HepG2 (cell line): ENCODE results near the gene TMEM125. TPM values are rescaled to one million over a fixed set of nuclear protein-coding genes. Genes with fewer than 3 reads are reported as not detected.

ENCODE experiments used
- ATAC-seq: fragments of 200-7000 bp; cut with Tn5 transposase; 3 replicates; pipeline ENCODE4 v1.9.1; 2020; ENCODE audit warnings: mild to moderate bottlenecking, moderate library complexity
- BruUV-seq: library from RNA; stranded (reverse); fragments of 400-500 nt; replicated peaks from 2 replicates; lab custom pipeline; 2021; lab: Mats Ljungman, UMichigan
- CTCF ChIA-PET: fragments of 300-600 bp; formaldehyde crosslinking; extraction: SDS; loops from one replicate; lab custom pipeline; 2021; ENCODE audit warnings: low total read pairs, inconsistent platforms, low intra/inter-chr PET ratio; lab: Yijun Ruan, JAX
- POLR2A ChIA-PET: fragments of 350-600 bp; sonication (Branson Sonifier 250); formaldehyde crosslinking; loops from one replicate; lab custom pipeline; 2020; ENCODE audit warnings: antibody characterized with exemption, inconsistent platforms; lab: Yijun Ruan, JAX
- DNase-seq: peaks from one replicate; pipeline ENCODE4 v3.0.0-alpha.2; 2015; ENCODE audit warnings: low spot score
- FAIRE-seq: peaks from 3 replicates; lab custom pipeline; 2011; peaks lifted over from hg19 to GRCh38; lab: Jason Lieb, UNC
- H2AFZ ChIP-seq: one replicate; pipeline ENCODE4 v1.6.1; 2011; ENCODE audit warnings: low read length, inconsistent platforms
- H3K27ac ChIP-seq: fragments of 300-600 bp; 3 replicates; pipeline ENCODE4 v1.8.0; 2011; ENCODE audit warnings: mixed run types, mild to moderate bottlenecking, mixed read lengths, low read length, inconsistent platforms; ENCODE audit not compliant: insufficient read depth; ENCODE audit errors: extremely low read length
- H3K27me3 ChIP-seq, 2 experiments: fragments of 200-600 bp in 1 of 2; 2 replicates in 1 of 2; 3 replicates in 1 of 2; pipeline versions ENCODE4 v1.6.0 to v1.8.0; 2011; ENCODE audit warnings: low read length in 2 of 2, mild to moderate bottlenecking in 2 of 2, moderate library complexity in 2 of 2, inconsistent platforms in 1 of 2; ENCODE audit not compliant: insufficient read depth in 2 of 2, control insufficient read depth in 1 of 2
- H3K36me3 ChIP-seq, 2 experiments: fragments of 200-600 bp in 1 of 2; replicated peaks in 1 of 2; 2 replicates in 1 of 2; 3 replicates in 1 of 2; pipeline versions ENCODE4 v1.5.1 to v1.8.0; 2011; ENCODE audit warnings: low read length in 2 of 2, inconsistent platforms in 1 of 2; ENCODE audit not compliant: insufficient read depth in 2 of 2, control insufficient read depth in 1 of 2
- H3K4me1 ChIP-seq: 2 replicates; pipeline ENCODE4 v1.5.1; 2012; ENCODE audit warnings: low read length, inconsistent platforms; ENCODE audit not compliant: insufficient read depth
- H3K4me2 ChIP-seq: 2 replicates; pipeline ENCODE4 v1.6.0; 2011; ENCODE audit warnings: low read depth, low read length, inconsistent platforms
- H3K4me3 ChIP-seq, 3 experiments: fragments of 200-600 bp in 1 of 3; sonication (generic), shearing (Covaris generic) in 1 of 3; replicated peaks in 1 of 3; 2 replicates each; pipeline ENCODE4 v1.5.1; 2011 to 2016; ENCODE audit warnings: low read length in 3 of 3, inconsistent platforms in 2 of 3, low read depth in 2 of 3, mild to moderate bottlenecking in 2 of 3, control low read depth in 1 of 3, mixed read lengths in 1 of 3; ENCODE audit not compliant: insufficient read depth in 1 of 3
- H3K79me2 ChIP-seq: one replicate; pipeline ENCODE4 v1.6.1; 2011; ENCODE audit warnings: low read length, inconsistent platforms; ENCODE audit not compliant: insufficient read depth
- H3K9ac ChIP-seq: 2 replicates; pipeline ENCODE4 v1.6.0; 2011; ENCODE audit warnings: mild to moderate bottlenecking, low read depth, low read length, inconsistent platforms; ENCODE audit not compliant: insufficient read depth
- H3K9me3 ChIP-seq: 2 replicates; pipeline ENCODE4 v1.5.1; 2012; ENCODE audit warnings: mild to moderate bottlenecking, low read length
- H4K20me1 ChIP-seq: 2 replicates; pipeline ENCODE4 v1.6.0; 2011; ENCODE audit warnings: inconsistent platforms, mild to moderate bottlenecking, low read length, moderate library complexity; ENCODE audit not compliant: insufficient read depth
- ARID5B ChIP-seq: IDR thresholded peaks from 2 replicates; pipeline ENCODE4 v1.4.0; 2020; ENCODE audit warnings: mild to moderate bottlenecking, missing genetic modification reagents
- BHLHE40 ChIP-seq: IDR thresholded peaks from 2 replicates; pipeline ENCODE4 v1.6.1; 2011; ENCODE audit warnings: low read length, improper control_type of control experiment
- FOSL2 ChIP-seq: sonication (generic); formaldehyde crosslinking; IDR thresholded peaks from 2 replicates; pipeline ENCODE4 v1.4.0; 2020; ENCODE audit warnings: missing genetic modification reagents
- GFI1 ChIP-seq: sonication (generic); formaldehyde crosslinking; IDR thresholded peaks from 2 replicates; pipeline ENCODE4 v1.5.0; 2020; ENCODE audit warnings: missing genetic modification reagents, mild to moderate bottlenecking, borderline replicate concordance
- HNF4A ChIP-seq: sonication (generic); formaldehyde crosslinking; IDR thresholded peaks from 2 replicates; pipeline ENCODE4 v1.4.0; 2020; ENCODE audit warnings: missing genetic modification reagents
- HNRNPH1 ChIP-seq: fragments of 200-400 bp; formaldehyde crosslinking; optimal IDR thresholded peaks from 2 replicates; pipeline ENCODE3; 2017; ENCODE audit warnings: mild to moderate bottlenecking, low read depth, low read length
- KDM3A ChIP-seq: IDR thresholded peaks from 2 replicates; pipeline ENCODE4 v1.6.1; 2018; ENCODE audit warnings: low read depth, missing compliant biosample characterization
- LCORL ChIP-seq, 2 experiments: fragments of 450-650 bp in 1 of 2; sonication (generic) in 1 of 2; formaldehyde crosslinking in 1 of 2; IDR thresholded peaks; 2 replicates each; pipeline versions ENCODE4 v1.5.0 to v1.6.1; 2017 to 2020; ENCODE audit warnings: antibody characterized with exemption in 1 of 2, missing genetic modification reagents in 1 of 2
- MAF1 ChIP-seq: sonication (generic); formaldehyde crosslinking; IDR thresholded peaks from 2 replicates; pipeline ENCODE4 v1.5.0; 2020; ENCODE audit warnings: missing genetic modification reagents, borderline replicate concordance
- PAXIP1 ChIP-seq: sonication (generic); formaldehyde crosslinking; conservative IDR thresholded peaks from 2 replicates; pipeline ENCODE4 v1.4.0; 2020; ENCODE audit warnings: mild to moderate bottlenecking, missing genetic modification reagents, moderate library complexity
- REPIN1 ChIP-seq: sonication (generic); formaldehyde crosslinking; IDR thresholded peaks from 2 replicates; pipeline ENCODE4 v1.8.0; 2022; ENCODE audit warnings: missing genetic modification reagents, low read depth, mild to moderate bottlenecking, borderline replicate concordance
- SALL1 ChIP-seq: sonication (generic); formaldehyde crosslinking; IDR thresholded peaks from 2 replicates; pipeline ENCODE4 v1.8.0; 2022; ENCODE audit warnings: mild to moderate bottlenecking, missing genetic modification reagents
- SP1 ChIP-seq, 2 experiments: fragments of 450-650 bp in 1 of 2; sonication (generic) in 1 of 2; formaldehyde crosslinking in 1 of 2; IDR thresholded peaks; 2 replicates each; pipeline versions ENCODE4 v1.4.0 to v1.6.1; 2016 to 2020; ENCODE audit warnings: missing genetic modification reagents in 1 of 2
- YEATS4 ChIP-seq: sonication (generic); formaldehyde crosslinking; IDR thresholded peaks from 2 replicates; pipeline ENCODE4 v1.4.0; 2020; ENCODE audit warnings: missing genetic modification reagents, borderline replicate concordance
- ZNF124 ChIP-seq: sonication (generic); formaldehyde crosslinking; IDR thresholded peaks from 2 replicates; pipeline ENCODE4 v1.4.0; 2020; ENCODE audit warnings: missing genetic modification reagents
- ZNF225 ChIP-seq: sonication (generic); formaldehyde crosslinking; IDR thresholded peaks from 2 replicates; pipeline ENCODE4 v1.4.0; 2020; ENCODE audit warnings: mild to moderate bottlenecking, missing genetic modification reagents
- ZNF724P ChIP-seq: sonication (generic); formaldehyde crosslinking; IDR thresholded peaks from 2 replicates; pipeline ENCODE4 v1.8.0; 2022; ENCODE audit warnings: missing genetic modification reagents, borderline replicate concordance
- ZNF788 ChIP-seq: sonication (generic); formaldehyde crosslinking; IDR thresholded peaks from 2 replicates; pipeline ENCODE4 v1.5.0; 2020; ENCODE audit warnings: mild to moderate bottlenecking, missing genetic modification reagents, borderline replicate concordance
- WGBS: methylation state at CpG from one replicate; pipeline ENCODE4 v1.1.6; 2017; ENCODE audit warnings: low lambda C conversion rate; 5-methylcytosine and 5-hydroxymethylcytosine counted together
- in situ Hi-C: cut with HindIII; loops from 2 replicates; pipeline ENCODE4 v1.10.0; 2017; ENCODE audit warnings: low pct_unique_long_range_greater_than_20kb; ENCODE audit not compliant: extremely low pct_ligation_motif_present
- intact Hi-C: fragments of 100-400 bp; cut with micrococcal nuclease; formaldehyde crosslinking; loops from one replicate; pipeline ENCODE4 v1.10.0; 2022; ENCODE audit not compliant: unreplicated experiment
- polyA plus RNA-seq, 8 experiments: library from polyadenylated mRNA; depleted of rRNA in 3 of 8; stranded (reverse) in 7 of 8; unstranded in 1 of 8; fragments of >200 nt; fragmentation: Illumina TruSeq in 4 of 8; extraction: Trizol in 4 of 8; gene quantifications; 2 replicates each; pipeline versions ENCODE4 v1.2.1 to v1.2.3, GENCODE V29; 2011 to 2016; ENCODE audit warnings: low read depth in 4 of 8, missing spikeins in 1 of 8, mixed read lengths in 1 of 8; ENCODE audit not compliant: insufficient read depth in 1 of 8
- total RNA-seq, 5 experiments: library from RNA; depleted of rRNA; stranded (reverse); fragments of >200 nt; fragmentation: Illumina TruSeq; extraction: Trizol; gene quantifications; 2 replicates each; pipeline ENCODE4 v1.2.3, GENCODE V29; 2016; ENCODE audit warnings: low read depth in 1 of 5

TMEM125 gene
- total and polyA plus RNA-seq, 2 of the 13 experiments (the other 11 are each of a cell fraction or from before 2014, with no cell fraction given): 0.03 TPM; not detected in 1

- no peaks in the 10 kb centered on the region for H3K79me2 ChIP-seq
- H3K27ac ChIP-seq: no peak overlapping the region
- DNase-seq (peak; percentile 81), ATAC-seq (peak; percentile 95), FAIRE-seq (peak; percentile 97)
- peaks cover 6% of the 10 kb centered on the region; the same call in 1 of the 2 replicates for H3K4me1 ChIP-seq
- no peaks in the 10 kb centered on the region for H3K9me3 ChIP-seq
- peak overlapping the region; percentile 14; the same call in 1 of the 2 replicates for H3K4me2 ChIP-seq
- H3K36me3 ChIP-seq: no peaks in the 10 kb centered on the region
- H3K27me3 ChIP-seq: peaks cover 1 to 27% of the 10 kb centered on the region in 2 experiments; a peak in 4 of 5 replicates
- WGBS: 9% methylated on average over 4 of the region's 5 CpGs
- H4K20me1 ChIP-seq: no peaks in the 10 kb centered on the region
- no TSS peak for BruUV-seq
- ChIA-PET CTCF (interaction anchor here (0.7 to 2.1 kb wide), 5 partner anchors 11 to 177 kb away, joined by 3 to 36 read pairs (median 5); partner anchors contain the start of genes CDC20 and ELOVL1), POLR2A (interaction anchor here (0.6 to 0.7 kb wide), 2 partner anchors 65 to 151 kb away, joined by 3 read pairs; partner anchors contain the start of genes MED8 and SZT2)
- intact Hi-C loops (loop anchor here (1.0 to 5.0 kb wide), 4 partner anchors 109 to 176 kb away; partner anchors contain the start of gene CDC20), in situ Hi-C loops (no loop called here)
- no peak overlapping the region for H3K9ac ChIP-seq
- no peak overlapping the region for H2AFZ ChIP-seq
- no peak overlapping the region for H3K4me3 ChIP-seq
- TF ChIP-seq KDM3A (CRISPR knock-in tag) (peak; percentile 76; the same call in 1 of the 2 replicates), MAF1 (CRISPR knock-in tag) (no peak), PAXIP1 (peak; percentile 32; the same call in 1 of the 2 replicates), ARID5B (CRISPR knock-in tag) (peak; percentile 63), ZNF724P (CRISPR knock-in tag) (no peak), ZNF124 (CRISPR knock-in tag) (0 out of 2 replicates have a peak, but pooled peaks have one; percentile 33), REPIN1 (CRISPR knock-in tag) (no peak), HNRNPH1 (no peak), ZNF788 (0 out of 2 replicates have a peak, but pooled peaks have one; percentile 27), HNF4A (CRISPR knock-in tag) (peak; percentile 89), LCORL (IDR thresholded peaks at IDR 0.05) (no peak), LCORL (CRISPR knock-in tag; IDR thresholded peaks at IDR 0.05) (peak; percentile 65), BHLHE40 (no peak), FOSL2 (CRISPR knock-in tag) (peak; percentile 49), GFI1 (no peak), YEATS4 (no peak), ZNF225 (CRISPR knock-in tag) (no peak), SALL1 (CRISPR knock-in tag) (peak; percentile 64), SP1 (IDR thresholded peaks at IDR 0.05) (no peak), SP1 (CRISPR knock-in tag; IDR thresholded peaks at IDR 0.05) (no peak)
Measured at GRCh38 chr1:43238085-43238484, 31.7 kb upstream of the TMEM125 start.
